Panc1 (cell line): ENCODE measurements around the gene COLEC11. TPM values are rescaled to one million over a fixed set of nuclear protein-coding genes. Genes with fewer than 3 reads are reported as not detected.

Source experiments
- ATAC-seq: fragments of 200-7000 bp; cut with Tn5 transposase; 2 replicates; pipeline ENCODE4 v1.9.1; 2020; ENCODE audit warnings: mild to moderate bottlenecking, moderate library complexity
- BruUV-seq: library from RNA; stranded (reverse); fragments of 400-500 nt; replicated peaks from 2 replicates; lab custom pipeline; 2021; lab: Mats Ljungman, UMichigan
- CTCF ChIA-PET: fragments of 300-600 bp; sonication (Branson Sonifier 250); formaldehyde crosslinking; loops from one replicate; lab custom pipeline; 2022; ENCODE audit warnings: antibody characterized with exemption; lab: Charles Lee
- POLR2A ChIA-PET: fragments of 300-600 bp; sonication (Branson Sonifier 250); formaldehyde crosslinking; loops from one replicate; lab custom pipeline; 2022; ENCODE audit warnings: antibody characterized with exemption; lab: Charles Lee
- DNase-seq: peaks from one replicate; pipeline ENCODE4 v3.0.0-alpha.2; 2010; ENCODE audit warnings: low read depth, low spot score
- H3K27ac ChIP-seq: 2 replicates; pipeline ENCODE4 v1.5.1; 2011; ENCODE audit warnings: mild to moderate bottlenecking, low read length, inconsistent platforms
- H3K27me3 ChIP-seq: fragments of 200-500 bp; sonication (Bioruptor generic); 2 replicates; pipeline ENCODE4 v1.6.0; 2014; ENCODE audit warnings: low read length, inconsistent platforms; ENCODE audit not compliant: control insufficient read depth, insufficient read depth
- H3K36me3 ChIP-seq: fragments of 200-500 bp; sonication (Bioruptor generic); 2 replicates; pipeline ENCODE4 v1.5.1; 2014; ENCODE audit warnings: inconsistent platforms, mild to moderate bottlenecking, low read length, moderate library complexity; ENCODE audit not compliant: control insufficient read depth, insufficient read depth
- H3K4me1 ChIP-seq: 2 replicates; pipeline ENCODE4 v1.5.1; 2011; ENCODE audit warnings: inconsistent platforms, mild to moderate bottlenecking, low read length, moderate library complexity; ENCODE audit not compliant: control insufficient read depth, insufficient read depth
- H3K4me3 ChIP-seq, 2 experiments: 2 replicates each; pipeline ENCODE4 v1.5.1; 2011 to 2012; ENCODE audit warnings: low read depth in 2 of 2, low read length in 2 of 2, mild to moderate bottlenecking in 2 of 2, inconsistent platforms in 1 of 2, moderate library complexity in 1 of 2
- H3K9me3 ChIP-seq: fragments of 200-500 bp; sonication (Bioruptor generic); 2 replicates; pipeline ENCODE4 v1.5.1; 2014; ENCODE audit warnings: low read depth, mild to moderate bottlenecking, inconsistent platforms, low read length, moderate library complexity; ENCODE audit not compliant: control insufficient read depth, insufficient read depth
- CTCF ChIP-seq: fragments of 450-650 bp; IDR thresholded peaks from 2 replicates; pipeline ENCODE4 v1.5.1; 2017; ENCODE audit warnings: mild to moderate bottlenecking
- POLR2AphosphoS5 ChIP-seq: IDR thresholded peaks from 2 replicates; pipeline ENCODE4 v1.6.1; 2012; ENCODE audit warnings: mild to moderate bottlenecking, low read depth, low read length, moderate library complexity
- REST ChIP-seq, 2 experiments: IDR thresholded peaks; 2 replicates each; pipeline ENCODE4 v1.6.1; 2011 to 2012; ENCODE audit warnings: low read depth in 2 of 2, control low read depth in 1 of 2, low read length in 1 of 2, mild to moderate bottlenecking in 1 of 2, moderate library complexity in 1 of 2; ENCODE audit not compliant: insufficient read depth in 1 of 2
- SIN3A ChIP-seq: IDR thresholded peaks from 2 replicates; pipeline ENCODE4 v1.6.1; 2012; ENCODE audit warnings: low read depth, mild to moderate bottlenecking, low read length, moderate library complexity, borderline replicate concordance; ENCODE audit not compliant: insufficient read depth
- TCF7L2 ChIP-seq: IDR thresholded peaks from 2 replicates; pipeline ENCODE4 v1.6.1; 2011; ENCODE audit warnings: mild to moderate bottlenecking, low read depth, low read length, inconsistent platforms
- in situ Hi-C: cut with HindIII; loops from 2 replicates; pipeline ENCODE4 v1.10.0; 2016; ENCODE audit warnings: low sequenced_read_pairs, low pct_unique_long_range_greater_than_20kb
- intact Hi-C: fragments of 100-400 bp; cut with micrococcal nuclease; formaldehyde crosslinking; loops from one replicate; pipeline ENCODE4 v1.10.0; 2022; ENCODE audit not compliant: unreplicated experiment
- total RNA-seq: library from RNA; stranded (reverse); gene quantifications from one replicate; pipeline ENCODE4 v1.2.1, GENCODE V29; 2021; ENCODE audit not compliant: unreplicated experiment

Gene COLEC11
- total RNA-seq, 1 experiment from 2014 or later, result 0.31 TPM

DNA sequence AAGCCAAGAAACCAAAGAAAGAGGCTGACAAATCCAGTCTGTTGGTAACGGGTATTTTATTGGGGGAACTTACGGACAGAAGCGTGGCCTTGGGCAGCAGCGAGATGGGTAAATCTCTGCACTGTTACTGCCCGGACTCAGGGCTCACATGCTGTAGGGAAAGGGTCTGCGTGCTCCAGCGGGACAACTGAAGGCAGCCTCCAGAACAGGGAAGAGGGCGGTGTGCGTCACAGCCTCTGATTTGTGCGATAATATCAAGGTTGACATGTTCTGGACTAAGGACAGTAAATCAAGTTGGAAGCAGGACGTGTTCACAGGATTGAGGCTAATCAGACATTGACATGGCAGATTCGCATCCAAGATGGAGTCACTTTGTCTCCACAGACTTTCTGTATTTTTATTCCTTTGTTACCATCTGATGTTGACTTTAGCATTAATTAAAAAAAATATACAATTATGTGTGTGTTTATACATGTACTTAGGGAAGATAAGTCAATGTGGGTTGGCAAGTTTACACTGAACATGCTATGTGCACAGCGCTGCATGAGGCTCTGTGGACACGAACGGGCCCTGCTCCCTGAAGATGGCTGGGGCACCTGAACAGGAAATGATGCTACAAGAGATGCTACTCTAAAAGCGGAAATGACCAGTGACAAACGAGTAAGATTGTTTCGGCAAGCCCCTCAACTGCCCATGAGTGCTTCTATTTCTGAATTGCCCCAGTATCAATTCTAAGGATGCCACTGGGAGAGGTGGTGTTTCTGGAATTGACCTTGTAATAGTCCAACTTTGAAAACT lies 85.8 kb downstream of the COLEC11 start:
- Histone ChIP-seq H3K9me3 (no peaks in the 10 kb centered on the region), H3K36me3 (no peaks in the 10 kb centered on the region), H3K4me3 (no peak overlapping the region), H3K27ac (no peak overlapping the region), H3K4me1 (no peaks in the 10 kb centered on the region), H3K27me3 (no peaks in the 10 kb centered on the region)
- no TSS peak for BruUV-seq
- in situ Hi-C loops (no loop called here), intact Hi-C loops (no loop called here)
- ATAC-seq (no peak), DNase-seq (no peak)
- CTCF ChIA-PET, result no interaction called here
- no peak for TF ChIP-seq POLR2AphosphoS5
- TF ChIP-seq REST (IDR thresholded peaks at IDR 0.05; ENCODE audit: insufficient read depth in 1 of 2, low read depth in 2 of 2, low read length in 1 of 2), result no peak
- TF ChIP-seq CTCF, result no peak
- no peak for TF ChIP-seq TCF7L2
- POLR2A ChIA-PET, result no interaction called here

DNA sequence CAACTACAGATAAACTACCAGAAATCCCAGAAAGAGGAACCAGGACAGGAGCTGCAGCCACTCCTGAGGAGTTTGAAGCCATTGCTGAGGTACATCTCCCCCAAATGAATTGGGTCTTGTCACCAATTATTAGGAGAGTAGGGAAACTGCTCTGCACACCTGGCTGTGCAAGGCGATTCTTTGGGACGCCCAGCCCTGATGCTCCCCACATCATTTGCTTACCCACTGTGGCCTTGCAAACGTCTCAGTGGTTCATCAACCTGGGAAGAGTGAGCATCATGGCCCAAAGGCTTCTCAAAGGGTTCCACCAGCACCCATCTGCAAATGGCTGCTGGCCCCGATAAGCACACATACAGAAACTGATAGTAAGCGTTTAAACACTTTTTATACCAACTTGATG lies 86.7 kb downstream of the COLEC11 start:
- Histone ChIP-seq H3K9me3 (no peaks in the 10 kb centered on the region), H3K27me3 (no peaks in the 10 kb centered on the region), H3K4me1 (no peaks in the 10 kb centered on the region), H3K4me3 (no peak overlapping the region), H3K27ac (no peak overlapping the region), H3K36me3 (no peaks in the 10 kb centered on the region)
- intact Hi-C loops, result no loop called here
- no peak for ATAC-seq
- in situ Hi-C loops, result no loop called here
- TF ChIP-seq POLR2AphosphoS5 (no peak), CTCF (no peak), REST (IDR thresholded peaks at IDR 0.05; ENCODE audit: insufficient read depth in 1 of 2, low read depth in 2 of 2, low read length in 1 of 2) (no peak), TCF7L2 (no peak), SIN3A (no peak)
- BruUV-seq, result no TSS peak
- CTCF ChIA-PET, result no interaction called here
- POLR2A ChIA-PET, result no interaction called here
- no peak for DNase-seq
